Panc1 (cell line): ENCODE results near the gene SARS1.

Experiments used
- POLR2AphosphoS5 ChIP-seq: IDR thresholded peaks from 2 replicates; pipeline ENCODE4 v1.6.1; 2012; ENCODE audit warnings: mild to moderate bottlenecking, low read depth, low read length, moderate library complexity
- SIN3A ChIP-seq: IDR thresholded peaks from 2 replicates; pipeline ENCODE4 v1.6.1; 2012; ENCODE audit warnings: low read depth, mild to moderate bottlenecking, low read length, moderate library complexity, borderline replicate concordance; ENCODE audit not compliant: insufficient read depth
- TF ChIP-seq, protein P1 (sequence below): fragments of 450-650 bp; IDR thresholded peaks from 2 replicates; pipeline ENCODE4 v1.5.1; 2017; ENCODE audit warnings: mild to moderate bottlenecking
- TF ChIP-seq, protein P2 (sequence below), 2 experiments: IDR thresholded peaks; 2 replicates each; pipeline ENCODE4 v1.6.1; 2011 to 2012; ENCODE audit warnings: low read depth in 2 of 2, control low read depth in 1 of 2, low read length in 1 of 2, mild to moderate bottlenecking in 1 of 2, moderate library complexity in 1 of 2; ENCODE audit not compliant: insufficient read depth in 1 of 2

DNA sequence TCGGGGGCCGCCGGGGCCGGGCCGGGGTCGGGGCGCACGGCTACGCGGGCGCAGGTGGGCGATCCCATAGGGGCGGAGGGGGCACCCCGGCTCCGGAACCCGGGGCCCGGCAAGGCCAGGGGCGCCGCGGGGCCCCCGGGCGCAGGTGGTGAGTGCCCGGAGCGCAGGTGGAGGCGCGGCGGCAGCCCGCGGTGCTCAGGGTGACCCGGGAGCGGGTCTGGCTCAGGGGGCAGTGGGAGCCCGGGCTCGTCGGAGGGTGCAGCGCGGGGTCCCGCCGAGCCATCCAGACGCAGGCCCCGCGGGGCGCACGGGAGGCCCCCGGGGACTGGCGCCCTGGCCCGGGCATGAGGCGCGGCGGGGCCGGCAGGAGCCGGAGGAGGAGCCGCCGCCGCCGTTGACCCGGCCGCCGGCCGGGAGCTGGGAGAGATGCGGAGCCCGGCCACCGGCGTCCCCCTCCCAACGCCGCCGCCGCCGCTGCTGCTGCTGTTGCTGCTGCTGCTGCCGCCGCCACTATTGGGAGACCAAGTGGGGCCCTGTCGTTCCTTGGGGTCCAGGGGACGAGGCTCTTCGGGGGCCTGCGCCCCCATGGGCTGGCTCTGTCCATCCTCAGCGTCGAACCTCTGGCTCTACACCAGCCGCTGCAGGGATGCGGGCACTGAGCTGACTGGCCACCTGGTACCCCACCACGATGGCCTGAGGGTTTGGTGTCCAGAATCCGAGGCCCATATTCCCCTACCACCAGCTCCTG, 36.1 kb downstream of the SARS1 start:
- TF ChIP-seq, protein P1, sequence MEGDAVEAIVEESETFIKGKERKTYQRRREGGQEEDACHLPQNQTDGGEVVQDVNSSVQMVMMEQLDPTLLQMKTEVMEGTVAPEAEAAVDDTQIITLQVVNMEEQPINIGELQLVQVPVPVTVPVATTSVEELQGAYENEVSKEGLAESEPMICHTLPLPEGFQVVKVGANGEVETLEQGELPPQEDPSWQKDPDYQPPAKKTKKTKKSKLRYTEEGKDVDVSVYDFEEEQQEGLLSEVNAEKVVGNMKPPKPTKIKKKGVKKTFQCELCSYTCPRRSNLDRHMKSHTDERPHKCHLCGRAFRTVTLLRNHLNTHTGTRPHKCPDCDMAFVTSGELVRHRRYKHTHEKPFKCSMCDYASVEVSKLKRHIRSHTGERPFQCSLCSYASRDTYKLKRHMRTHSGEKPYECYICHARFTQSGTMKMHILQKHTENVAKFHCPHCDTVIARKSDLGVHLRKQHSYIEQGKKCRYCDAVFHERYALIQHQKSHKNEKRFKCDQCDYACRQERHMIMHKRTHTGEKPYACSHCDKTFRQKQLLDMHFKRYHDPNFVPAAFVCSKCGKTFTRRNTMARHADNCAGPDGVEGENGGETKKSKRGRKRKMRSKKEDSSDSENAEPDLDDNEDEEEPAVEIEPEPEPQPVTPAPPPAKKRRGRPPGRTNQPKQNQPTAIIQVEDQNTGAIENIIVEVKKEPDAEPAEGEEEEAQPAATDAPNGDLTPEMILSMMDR, result no peak
- TF ChIP-seq, protein P2, sequence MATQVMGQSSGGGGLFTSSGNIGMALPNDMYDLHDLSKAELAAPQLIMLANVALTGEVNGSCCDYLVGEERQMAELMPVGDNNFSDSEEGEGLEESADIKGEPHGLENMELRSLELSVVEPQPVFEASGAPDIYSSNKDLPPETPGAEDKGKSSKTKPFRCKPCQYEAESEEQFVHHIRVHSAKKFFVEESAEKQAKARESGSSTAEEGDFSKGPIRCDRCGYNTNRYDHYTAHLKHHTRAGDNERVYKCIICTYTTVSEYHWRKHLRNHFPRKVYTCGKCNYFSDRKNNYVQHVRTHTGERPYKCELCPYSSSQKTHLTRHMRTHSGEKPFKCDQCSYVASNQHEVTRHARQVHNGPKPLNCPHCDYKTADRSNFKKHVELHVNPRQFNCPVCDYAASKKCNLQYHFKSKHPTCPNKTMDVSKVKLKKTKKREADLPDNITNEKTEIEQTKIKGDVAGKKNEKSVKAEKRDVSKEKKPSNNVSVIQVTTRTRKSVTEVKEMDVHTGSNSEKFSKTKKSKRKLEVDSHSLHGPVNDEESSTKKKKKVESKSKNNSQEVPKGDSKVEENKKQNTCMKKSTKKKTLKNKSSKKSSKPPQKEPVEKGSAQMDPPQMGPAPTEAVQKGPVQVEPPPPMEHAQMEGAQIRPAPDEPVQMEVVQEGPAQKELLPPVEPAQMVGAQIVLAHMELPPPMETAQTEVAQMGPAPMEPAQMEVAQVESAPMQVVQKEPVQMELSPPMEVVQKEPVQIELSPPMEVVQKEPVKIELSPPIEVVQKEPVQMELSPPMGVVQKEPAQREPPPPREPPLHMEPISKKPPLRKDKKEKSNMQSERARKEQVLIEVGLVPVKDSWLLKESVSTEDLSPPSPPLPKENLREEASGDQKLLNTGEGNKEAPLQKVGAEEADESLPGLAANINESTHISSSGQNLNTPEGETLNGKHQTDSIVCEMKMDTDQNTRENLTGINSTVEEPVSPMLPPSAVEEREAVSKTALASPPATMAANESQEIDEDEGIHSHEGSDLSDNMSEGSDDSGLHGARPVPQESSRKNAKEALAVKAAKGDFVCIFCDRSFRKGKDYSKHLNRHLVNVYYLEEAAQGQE (IDR thresholded peaks at IDR 0.05; ENCODE audit: insufficient read depth in 1 of 2, low read depth in 2 of 2, low read length in 1 of 2), result no peak
- no peak for TF ChIP-seq POLR2AphosphoS5
- TF ChIP-seq SIN3A, result no peak
